ENCODE results near the gene TRAF3IP1. TPM values are rescaled to one million over a fixed set of nuclear protein-coding genes. Genes with fewer than 3 reads are reported as not detected.
"Not testable (repeated sequence)": the region's sequence is repeated elsewhere in the genome, so short reads cannot be mapped to it uniquely, and the experiment has no call there.

TRAF3IP1 gene
- polyA plus RNA-seq, 3 donors: 1.2 to 1.5 (median 1.5) TPM

GRCh38 chr2:238308177-238308576 is 12.1 kb upstream of the TRAF3IP1 start:
- no peaks in the 10 kb centered on the region for H3K36me3 Mint-ChIP-seq
- peak overlapping the region in 1 of 7 donors; percentile 47 for H3K27ac Mint-ChIP-seq
- no peaks in the 10 kb centered on the region for H3K27me3 ChIP-seq (ENCODE audit: control insufficient read depth in 2 of 2, insufficient read depth in 2 of 2, low read length in 2 of 2)
- no peak overlapping the region for H3K27ac ChIP-seq (ENCODE audit: low read depth in 1 of 2, low read length in 2 of 2)
- no peak for DNase-seq
- no peak overlapping the region for H3K4me3 Mint-ChIP-seq
- intact Hi-C loops (cut with micrococcal nuclease): no loop called here
- no peak overlapping the region for H3K4me3 ChIP-seq (replicated peaks in 1 of 3; ENCODE audit: low read depth in 2 of 3, low read length in 3 of 3)
- no peak overlapping the region for H3K4me2 ChIP-seq (replicated peaks; ENCODE audit: extremely low read depth, low read length, poor library complexity, severe bottlenecking)
- H3K27me3 Mint-ChIP-seq (ENCODE audit: low read depth in 3 of 3): peaks cover 3 to 10% (median 7%) of the 10 kb centered on the region in 3 donors
- no peak overlapping the region for H3K9ac ChIP-seq (ENCODE audit: insufficient read depth, low read length, poor library complexity, severe bottlenecking)
- H3K9me3 Mint-ChIP-seq: peaks cover 0 to 2% (median 0%) of the 10 kb centered on the region in 7 donors
- H3K4me1 Mint-ChIP-seq: no peaks in the 10 kb centered on the region
- H2AFZ ChIP-seq (ENCODE audit: insufficient read depth, low read depth, low read length, poor library complexity, severe bottlenecking): no peak overlapping the region
- peak; percentile 20 for TF ChIP-seq CTCF (IDR thresholded peaks at IDR 0.05)
- H4K20me1 ChIP-seq (ENCODE audit: insufficient read depth, low read length): no peaks in the 10 kb centered on the region
- WGBS (ENCODE audit: insufficient coverage): 82% methylated on average over 2 of the region's 2 CpGs
- no peaks in the 10 kb centered on the region for H3K4me1 ChIP-seq (ENCODE audit: control insufficient read depth in 1 of 2, insufficient read depth in 2 of 2, low read length in 2 of 2)
- no peaks in the 10 kb centered on the region for H3K36me3 ChIP-seq (replicated peaks in 1 of 2; ENCODE audit: control insufficient read depth in 1 of 2, insufficient read depth in 2 of 2, low read length in 2 of 2)
- H3K9me3 ChIP-seq (replicated peaks in 1 of 2; ENCODE audit: control insufficient read depth in 1 of 2, insufficient read depth in 1 of 2, low read length in 2 of 2): no peaks in the 10 kb centered on the region
- H3K79me2 ChIP-seq (ENCODE audit: insufficient read depth, low read length): no peaks in the 10 kb centered on the region

GRCh38 chr2:238310721-238311120 is 9.6 kb upstream of the TRAF3IP1 start:
- H3K36me3 Mint-ChIP-seq; H3K9me3 ChIP-seq (replicated peaks in 1 of 2; ENCODE audit: control insufficient read depth in 1 of 2, insufficient read depth in 1 of 2, low read length in 2 of 2); H3K4me1 ChIP-seq (ENCODE audit: control insufficient read depth in 1 of 2, insufficient read depth in 2 of 2, low read length in 2 of 2); H3K4me3 ChIP-seq (replicated peaks in 1 of 3; ENCODE audit: low read depth in 2 of 3, low read length in 3 of 3); H3K9ac ChIP-seq (ENCODE audit: insufficient read depth, low read length, poor library complexity, severe bottlenecking); H3K4me1 Mint-ChIP-seq; H4K20me1 ChIP-seq (ENCODE audit: insufficient read depth, low read length); H3K36me3 ChIP-seq (replicated peaks in 1 of 2; ENCODE audit: control insufficient read depth in 1 of 2, insufficient read depth in 2 of 2, low read length in 2 of 2); H3K27ac Mint-ChIP-seq; H3K9me3 Mint-ChIP-seq; H3K4me3 Mint-ChIP-seq; DNase-seq; H3K27me3 Mint-ChIP-seq (ENCODE audit: low read depth in 3 of 3); H3K27me3 ChIP-seq (ENCODE audit: control insufficient read depth in 2 of 2, insufficient read depth in 2 of 2, low read length in 2 of 2); intact Hi-C loops (cut with micrococcal nuclease); H3K27ac ChIP-seq (ENCODE audit: low read depth in 1 of 2, low read length in 2 of 2); H3K79me2 ChIP-seq (ENCODE audit: insufficient read depth, low read length); H3K4me2 ChIP-seq (replicated peaks; ENCODE audit: extremely low read depth, low read length, poor library complexity, severe bottlenecking); H2AFZ ChIP-seq (ENCODE audit: insufficient read depth, low read depth, low read length, poor library complexity, severe bottlenecking): not testable (repeated sequence)
- WGBS (ENCODE audit: insufficient coverage): 88% methylated on average over 8 of the region's 14 CpGs

Data from CD14-positive monocyte (primary cell).